GM23248 (cell line): ENCODE results near the gene MEF2A. TPM values are rescaled to one million over a fixed set of nuclear protein-coding genes. Genes with fewer than 3 reads are reported as not detected.

Source experiments
- DNase-seq: peaks from one replicate; pipeline ENCODE4 v3.0.0-alpha.2; 2015
- H2AFZ ChIP-seq: fragments of 200-600 bp; sonication (generic); 2 replicates; pipeline ENCODE4 v1.6.1; 2016; ENCODE audit warnings: antibody characterized with exemption
- H3F3A ChIP-seq: fragments of 200-600 bp; sonication (generic); 2 replicates; pipeline ENCODE4 v1.6.1; 2016; ENCODE audit warnings: mild to moderate bottlenecking, antibody characterized with exemption, mixed run types; ENCODE audit not compliant: insufficient read depth
- H3K27ac ChIP-seq: fragments of 200-600 bp; sonication (generic); 2 replicates; pipeline ENCODE4 v1.5.1; 2016; ENCODE audit warnings: mild to moderate bottlenecking
- H3K27me3 ChIP-seq: fragments of 200-600 bp; sonication (generic); replicated peaks from 2 replicates; pipeline ENCODE4 v1.6.1; 2016; ENCODE audit warnings: mild to moderate bottlenecking; ENCODE audit not compliant: insufficient read depth
- H3K36me3 ChIP-seq: fragments of 200-600 bp; sonication (generic); 2 replicates; pipeline ENCODE4 v1.6.1; 2016; ENCODE audit warnings: low read depth, mild to moderate bottlenecking
- H3K4me1 ChIP-seq: fragments of 200-600 bp; sonication (generic); 2 replicates; pipeline ENCODE4 v1.6.1; 2016; ENCODE audit warnings: mild to moderate bottlenecking; ENCODE audit not compliant: insufficient read depth
- H3K4me2 ChIP-seq: fragments of 200-600 bp; sonication (generic); one replicate; pipeline ENCODE4 v1.6.1; 2016; ENCODE audit warnings: mild to moderate bottlenecking; ENCODE audit not compliant: unreplicated experiment
- H3K4me3 ChIP-seq: fragments of 200-600 bp; sonication (generic); 2 replicates; pipeline ENCODE4 v1.5.1; 2016; ENCODE audit warnings: mild to moderate bottlenecking
- H3K79me2 ChIP-seq: fragments of 200-600 bp; sonication (generic); 2 replicates; pipeline ENCODE4 v1.6.1; 2016; ENCODE audit warnings: mild to moderate bottlenecking; ENCODE audit not compliant: insufficient read depth
- H3K9ac ChIP-seq: fragments of 200-600 bp; sonication (generic); 2 replicates; pipeline ENCODE4 v1.6.1; 2016; ENCODE audit warnings: mild to moderate bottlenecking
- H3K9me2 ChIP-seq: fragments of 200-600 bp; sonication (generic); 2 replicates; pipeline ENCODE4 v1.6.1; 2016; ENCODE audit warnings: mixed run types, mild to moderate bottlenecking, moderate library complexity; ENCODE audit not compliant: insufficient read depth
- H3K9me3 ChIP-seq: fragments of 200-600 bp; sonication (generic); one replicate; pipeline ENCODE4 v1.6.1; 2017; ENCODE audit warnings: low read depth
- H4K20me1 ChIP-seq: fragments of 200-600 bp; sonication (generic); 2 replicates; pipeline ENCODE4 v1.6.0; 2016; ENCODE audit not compliant: insufficient read depth
- EZH2 ChIP-seq: fragments of 200-600 bp; sonication (generic); IDR thresholded peaks from 2 replicates; pipeline ENCODE4 v1.6.1; 2018; ENCODE audit warnings: antibody characterized with exemption, mild to moderate bottlenecking; ENCODE audit not compliant: insufficient read depth, poor library complexity, severe bottlenecking
- EZH2phosphoT487 ChIP-seq: fragments of 200-600 bp; sonication (generic); IDR thresholded peaks from 2 replicates; pipeline ENCODE4 v1.6.1; 2018; ENCODE audit warnings: antibody characterized with exemption, moderate library complexity, mild to moderate bottlenecking, low read depth; ENCODE audit not compliant: insufficient read depth
- WGBS, 2 experiments: methylation state at CpG; one replicate each; pipeline ENCODE4 v1.1.6; 2015 to 2017; ENCODE audit warnings: low lambda C conversion rate in 2 of 2, low coverage in 1 of 2; ENCODE audit errors: missing lambda C conversion rate in 2 of 2; 5-methylcytosine and 5-hydroxymethylcytosine counted together
- in situ Hi-C: fragments of 300-500 bp; cut with MboI; formaldehyde crosslinking; loops from 2 replicates; pipeline ENCODE4 v1.15.0; 2020
- polyA plus RNA-seq: library from polyadenylated mRNA; unstranded; fragments of >200 nt; fragmentation: Nextera tagmentation; extraction: Ambion mirVana; gene quantifications from 2 replicates; pipeline ENCODE4 v1.2.1, GENCODE V29; 2016
- total RNA-seq: library from RNA; depleted of rRNA; stranded (reverse); fragments of >200 nt; shearing (Covaris generic); gene quantifications from 2 replicates; pipeline ENCODE4 v1.2.3, GENCODE V29; 2014

The MEF2A gene
- total and polyA plus RNA-seq, 2 experiments from 2014 or later: 24.3 to 37.8 TPM

- H3K27me3 ChIP-seq: no peaks in the 10 kb centered on the region
- H3K9me2 ChIP-seq: no peaks in the 10 kb centered on the region
- no peak overlapping the region for H3K9ac ChIP-seq
- no peaks in the 10 kb centered on the region for H4K20me1 ChIP-seq
- no peaks in the 10 kb centered on the region for H3K9me3 ChIP-seq
- no peaks in the 10 kb centered on the region for H3F3A ChIP-seq
- TF ChIP-seq EZH2phosphoT487 (no peak), EZH2 (no peak)
- peak; percentile 50 for DNase-seq
- H3K27ac ChIP-seq: no peak overlapping the region
- in situ Hi-C loops: no loop called here
- H3K4me2 ChIP-seq: no peak overlapping the region
- no peaks in the 10 kb centered on the region for H3K79me2 ChIP-seq
- no peak overlapping the region for H2AFZ ChIP-seq
- H3K4me3 ChIP-seq: no peak overlapping the region
- H3K36me3 ChIP-seq: peaks cover 8% of the 10 kb centered on the region; the same call in 1 of the 2 replicates
- peaks cover 9% of the 10 kb centered on the region for H3K4me1 ChIP-seq
- WGBS, 2 experiments: 83 to 88% methylated on average over 5 of the region's 5 CpGs
Measured at GRCh38 chr15:99719096-99719541, 153.3 kb downstream of the MEF2A start.

GRCh38 chr15:99720533-99720932 is 154.7 kb downstream of the MEF2A start:
- Histone ChIP-seq H3K9me3 (no peaks in the 10 kb centered on the region), H3K79me2 (no peaks in the 10 kb centered on the region), H3K9me2 (no peaks in the 10 kb centered on the region), H3K36me3 (peaks cover 2% of the 10 kb centered on the region; the same call in 1 of the 2 replicates), H2AFZ (no peak overlapping the region), H3F3A (no peaks in the 10 kb centered on the region), H3K27me3 (no peaks in the 10 kb centered on the region), H3K27ac (no peak overlapping the region), H3K9ac (no peak overlapping the region), H4K20me1 (no peaks in the 10 kb centered on the region), H3K4me1 (peaks cover 9% of the 10 kb centered on the region), H3K4me2 (no peak overlapping the region), H3K4me3 (no peak overlapping the region)
- 79 to 83% methylated on average over 7 of the region's 7 CpGs for whole genome bisulfite sequencing, 2 experiments
- DNase-seq: no peak
- TF ChIP-seq EZH2 (no peak), EZH2phosphoT487 (no peak)
- in situ Hi-C loops: loop anchor here (10.0 kb wide), 1 partner anchor 446 kb away; no protein-coding TSS in a partner anchor

GRCh38 chr15:99721104-99721778 is 155.5 kb downstream of the MEF2A start:
- no peak overlapping the region for H2AFZ ChIP-seq
- H3F3A ChIP-seq: no peaks in the 10 kb centered on the region
- H3K9ac ChIP-seq: no peak overlapping the region
- no peaks in the 10 kb centered on the region for H3K36me3 ChIP-seq
- H3K27ac ChIP-seq: no peak overlapping the region
- no peak for DNase-seq
- H3K27me3 ChIP-seq: no peaks in the 10 kb centered on the region
- TF ChIP-seq EZH2 (no peak), EZH2phosphoT487 (no peak)
- 78 to 79% methylated on average over 3 of the region's 3 CpGs for whole genome bisulfite sequencing, 2 experiments
- H3K79me2 ChIP-seq: no peaks in the 10 kb centered on the region
- in situ Hi-C loops: loop anchor here (10.0 kb wide), 1 partner anchor 446 kb away; no protein-coding TSS in a partner anchor
- no peak overlapping the region for H3K4me3 ChIP-seq
- H3K9me2 ChIP-seq: no peaks in the 10 kb centered on the region
- H3K4me2 ChIP-seq: no peak overlapping the region
- no peaks in the 10 kb centered on the region for H3K9me3 ChIP-seq
- H4K20me1 ChIP-seq: no peaks in the 10 kb centered on the region
- peaks cover 9% of the 10 kb centered on the region for H3K4me1 ChIP-seq

GRCh38 chr15:99721896-99722295 is 156.1 kb downstream of the MEF2A start:
- Histone ChIP-seq H3K9ac (no peak overlapping the region), H3K36me3 (no peaks in the 10 kb centered on the region), H3K4me1 (peaks cover 9% of the 10 kb centered on the region), H4K20me1 (no peaks in the 10 kb centered on the region), H3K27me3 (no peaks in the 10 kb centered on the region), H3K9me3 (no peaks in the 10 kb centered on the region), H2AFZ (no peak overlapping the region), H3K27ac (no peak overlapping the region), H3K4me2 (no peak overlapping the region), H3K4me3 (no peak overlapping the region), H3F3A (no peaks in the 10 kb centered on the region), H3K79me2 (no peaks in the 10 kb centered on the region), H3K9me2 (no peaks in the 10 kb centered on the region)
- in situ Hi-C loops: loop anchor here (10.0 kb wide), 1 partner anchor 447 kb away; no protein-coding TSS in a partner anchor
- TF ChIP-seq EZH2: no peak
- no peak for TF ChIP-seq EZH2phosphoT487
- 69 to 75% methylated on average over 4 of the region's 4 CpGs for WGBS, 2 experiments
- DNase-seq: no peak
